Left renal pelvis (tissue), 4 donors: ENCODE measurements around the gene UBAC1. TPM values are rescaled to one million over a fixed set of nuclear protein-coding genes. Genes with fewer than 3 reads are reported as not detected.
"Not testable (repeated sequence)": the region's sequence is repeated elsewhere in the genome, so short reads cannot be mapped to it uniquely, and the experiment has no call there.

ENCODE experiments used
- DNase-seq, 4 donors: peaks; one replicate each; pipeline ENCODE4 v3.0.0-alpha.2; 2013; ENCODE audit warnings: low read depth in 4 of 4, low spot score in 3 of 4
- polyA plus RNA-seq, 4 donors: library from polyadenylated mRNA; unstranded; fragments of 120-200 nt; gene quantifications; one replicate each; pipeline ENCODE4 v1.2.1, GENCODE V29; 2013; ENCODE audit not compliant: insufficient read length in 4 of 4

UBAC1 gene
- polyA plus RNA-seq, 4 donors = 27.3 to 36.1 (median 31.4) TPM

DNA sequence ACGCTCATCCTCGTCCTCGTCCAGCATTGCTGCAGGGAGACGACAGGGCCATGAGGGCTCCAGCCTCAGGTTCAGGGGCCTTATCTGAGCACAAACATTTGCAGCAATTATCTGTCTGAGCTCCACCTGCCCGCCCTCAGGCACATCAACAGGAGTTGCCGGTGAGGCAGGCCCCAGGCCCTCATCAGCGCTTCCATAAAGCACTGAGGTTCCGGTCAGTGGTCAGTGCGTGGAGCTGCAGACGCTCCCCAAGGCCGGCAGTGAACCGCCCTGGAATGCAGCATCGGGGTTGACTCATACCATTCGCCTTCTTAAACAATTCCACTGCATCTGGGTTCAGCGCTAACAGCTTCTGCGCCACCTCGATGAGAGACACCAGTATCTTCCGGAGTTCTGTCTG, 15.2 kb downstream of the UBAC1 start:
- no peak for DNase-seq

DNA sequence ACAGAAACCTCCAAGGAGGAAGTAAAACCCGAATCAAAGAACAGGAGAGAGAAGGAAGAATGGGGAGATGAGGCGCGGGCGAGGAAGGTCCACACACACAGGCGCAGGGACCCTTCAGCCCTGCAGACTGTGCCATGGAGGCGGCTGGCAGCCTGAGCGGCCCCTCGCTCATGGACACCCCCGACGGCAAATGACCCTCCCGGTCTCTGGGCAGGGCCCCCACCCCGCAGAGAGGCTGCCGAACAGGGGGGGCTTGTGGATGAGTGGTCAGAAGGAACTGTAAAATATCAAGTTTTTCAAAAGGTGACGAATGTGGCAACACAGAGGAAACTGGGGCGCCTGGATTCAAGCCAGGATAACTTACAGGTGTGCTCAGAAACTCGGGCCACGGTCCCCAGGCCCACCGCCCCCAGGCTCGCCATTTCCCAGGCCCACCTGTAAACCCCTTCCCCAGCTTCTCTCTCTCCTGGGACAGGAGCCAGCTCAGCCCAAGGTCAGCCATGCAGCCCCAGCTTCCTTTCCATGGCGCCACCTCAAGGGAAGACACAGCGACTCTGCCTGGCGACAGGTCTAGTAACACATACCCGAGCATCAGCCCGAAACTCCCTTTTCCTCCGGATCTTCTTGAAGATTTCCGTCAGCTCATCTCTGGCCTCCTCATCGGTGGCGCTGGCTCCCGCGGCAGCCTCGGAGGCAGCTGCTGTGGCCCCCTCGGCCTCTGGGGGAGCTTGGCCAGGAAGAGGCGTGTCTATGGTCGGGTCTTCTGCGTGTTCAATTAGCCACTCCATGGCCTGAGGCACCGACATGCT, 16.5 kb downstream of the UBAC1 start:
- no peak for DNase-seq

DNA sequence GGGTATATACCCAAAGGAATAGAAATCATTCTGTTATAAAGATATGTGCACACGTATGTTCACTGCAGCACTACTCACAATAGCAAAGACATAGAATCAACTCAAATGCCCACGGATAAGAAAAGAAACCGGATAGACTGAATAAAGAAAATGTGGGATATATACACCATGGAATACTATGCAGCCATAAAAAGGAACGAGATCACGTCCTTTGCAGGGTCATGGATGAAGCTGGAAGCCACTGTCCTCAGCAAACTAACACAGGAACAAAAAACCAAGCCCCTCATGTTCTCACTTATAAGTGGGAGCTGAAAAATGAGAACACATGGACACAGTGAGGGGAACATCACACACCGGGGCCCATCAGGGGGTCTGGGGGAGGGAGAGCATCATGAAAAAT, 17.6 kb downstream of the UBAC1 start:
- DNase-seq = not testable (repeated sequence)

DNA sequence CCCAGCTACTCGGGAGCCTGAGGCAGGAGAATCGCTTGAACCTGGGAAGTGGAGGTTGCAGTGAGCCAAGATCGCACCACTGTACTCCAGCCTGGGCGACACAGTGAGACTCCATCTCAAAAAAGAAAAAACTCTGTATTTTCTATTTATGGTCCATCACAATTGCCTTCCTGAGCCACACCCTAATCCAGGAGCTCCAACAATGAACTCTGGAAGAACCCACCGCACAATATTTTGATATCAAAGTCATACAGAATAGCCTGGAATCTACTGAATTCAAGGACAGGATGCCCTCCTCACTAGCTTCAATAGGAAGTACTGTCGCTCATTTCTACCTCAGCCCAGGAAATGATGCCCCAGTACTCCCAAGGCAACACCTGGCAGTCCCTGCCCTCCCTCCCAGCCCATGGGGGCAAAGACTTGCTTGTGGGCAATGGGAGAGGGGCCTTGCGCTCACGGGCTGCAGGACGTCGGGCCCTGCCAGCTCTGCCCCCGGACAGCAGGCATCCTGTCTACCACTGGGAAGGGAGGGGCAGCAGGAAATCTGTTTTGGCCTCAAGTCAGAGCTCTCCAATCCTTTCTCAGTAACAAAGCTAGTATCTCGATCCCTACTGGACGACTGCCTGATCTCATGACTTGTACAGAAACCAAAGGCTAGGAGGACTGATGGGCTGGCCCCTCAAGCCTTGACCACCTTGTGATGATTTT, 19.7 kb downstream of the UBAC1 start:
- no peak for DNase-seq

DNA sequence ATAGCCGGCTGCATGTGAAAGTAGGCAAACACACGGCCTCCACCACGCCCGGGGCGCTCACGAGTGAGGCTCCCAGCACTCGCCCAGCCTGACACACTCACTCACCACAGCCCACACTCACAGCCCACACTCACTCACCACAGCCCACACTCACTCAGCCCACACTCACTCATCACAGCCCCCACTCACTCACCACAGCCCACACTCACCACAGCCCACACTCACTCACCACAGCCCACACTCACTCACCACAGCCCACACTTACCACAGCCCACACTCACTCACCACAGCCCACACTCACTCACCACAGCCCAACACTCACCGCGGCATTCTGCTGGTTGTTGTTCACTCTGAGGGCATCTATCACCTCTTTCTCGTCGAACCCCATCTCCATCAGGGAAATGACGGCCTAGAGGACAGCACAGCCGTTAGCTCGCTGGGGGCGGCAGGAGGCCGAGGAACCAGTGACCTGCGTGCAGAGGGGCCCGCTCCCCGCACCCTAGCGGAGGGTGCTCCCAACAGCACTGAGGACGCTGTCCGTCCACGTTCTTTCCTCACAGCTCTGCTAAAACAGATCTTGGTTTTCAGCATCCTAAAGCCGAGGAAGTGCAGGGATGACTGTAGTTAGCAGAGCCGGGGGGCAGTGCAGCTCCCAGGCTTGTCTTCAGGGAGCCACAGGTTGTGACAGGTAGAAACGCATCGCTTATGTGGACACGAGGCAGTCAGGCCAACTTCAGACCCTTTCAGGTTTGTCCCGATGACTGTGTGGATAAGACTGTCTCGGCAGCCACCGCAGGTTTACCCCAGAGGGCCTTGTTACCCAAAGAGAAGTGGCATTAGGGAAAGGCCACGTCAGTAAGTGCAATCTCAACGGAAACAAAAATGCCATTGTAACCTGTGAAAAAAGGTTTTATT, 21.6 kb downstream of the UBAC1 start:
- DNase-seq = no peak

DNA sequence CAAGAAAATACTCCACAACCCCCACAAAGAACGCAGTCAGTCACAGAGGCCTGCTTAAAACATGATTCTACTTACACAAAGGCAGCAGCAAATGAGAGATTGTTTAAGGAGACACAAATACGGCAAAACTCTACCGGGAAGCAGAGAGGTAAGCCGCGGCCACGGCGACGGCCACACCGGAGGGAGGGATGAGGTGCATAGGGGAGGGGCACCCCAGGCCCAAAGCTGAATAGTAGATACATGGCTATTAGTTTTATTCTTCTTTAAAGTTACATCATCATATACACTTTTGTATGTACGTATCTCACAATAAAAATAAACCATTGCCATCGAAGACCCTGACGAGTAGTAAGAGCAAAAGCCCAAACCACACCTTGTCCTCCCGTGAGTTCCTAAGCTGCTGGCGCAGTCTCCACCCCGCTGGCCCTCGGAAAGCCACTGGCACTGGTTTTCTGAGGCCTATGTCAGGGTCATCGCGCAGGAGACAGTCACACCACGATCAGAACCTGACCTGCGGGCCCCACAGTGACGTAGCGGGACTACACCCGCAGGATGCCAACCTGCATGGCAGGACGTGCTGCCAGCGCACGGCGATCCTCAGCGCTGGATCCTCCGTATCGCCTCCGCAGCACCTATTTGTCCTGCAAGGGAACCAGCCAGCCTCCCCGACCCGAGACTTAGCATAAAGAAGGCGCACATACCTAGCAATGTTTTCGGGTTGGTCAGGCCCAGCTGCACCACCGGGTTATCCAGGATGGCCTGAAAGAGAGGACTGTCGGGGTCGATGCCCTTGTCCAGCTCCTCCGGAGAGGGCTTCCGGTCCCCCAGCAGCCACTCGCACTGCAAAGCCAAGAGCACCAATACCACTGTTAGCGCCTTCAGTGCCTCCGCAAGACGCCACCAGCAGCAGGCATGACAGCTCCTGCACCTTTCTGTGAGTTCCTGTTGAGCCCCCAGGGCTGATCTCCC, 23.4 kb downstream of the UBAC1 start:
- DNase-seq = no peak

DNA sequence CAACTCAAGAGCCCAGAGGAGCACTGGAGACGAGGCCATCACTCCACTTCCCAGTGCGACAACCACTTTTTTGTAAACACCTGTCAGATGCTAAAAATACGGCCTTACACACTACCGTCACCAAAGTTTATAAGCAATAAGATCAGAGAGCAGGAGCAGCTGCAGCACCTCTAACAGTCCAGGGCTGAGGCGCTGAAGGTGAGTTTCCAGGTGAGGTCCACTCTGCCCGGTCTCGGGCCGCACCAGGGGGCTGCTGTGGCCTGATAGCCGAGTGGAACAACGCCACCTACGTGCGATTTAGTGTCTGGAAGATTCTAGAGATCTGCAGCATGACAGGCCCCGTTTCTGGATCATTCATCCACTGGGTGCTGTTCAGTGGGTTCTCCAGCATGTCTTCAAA, 28.1 kb downstream of the UBAC1 start:
- no peak for DNase-seq

DNA sequence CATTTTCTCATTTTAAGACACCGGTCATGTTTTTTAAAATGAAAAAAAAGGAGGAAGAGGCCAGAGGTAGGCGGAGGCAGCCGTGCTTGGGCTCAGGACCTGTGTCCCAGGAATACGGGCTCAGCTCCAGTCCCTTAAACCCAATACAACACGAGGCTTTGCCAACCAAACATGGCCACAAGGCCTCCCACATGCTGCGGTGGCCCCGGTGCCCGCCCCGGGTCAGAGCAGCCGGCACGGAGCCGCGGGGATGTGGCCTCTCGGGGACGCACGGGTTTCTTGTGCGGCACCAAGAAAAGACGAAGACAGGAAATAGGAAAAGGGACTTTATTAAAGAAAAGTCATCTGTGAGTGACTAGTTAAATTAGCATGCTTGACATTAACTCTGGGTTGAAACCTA, 28.5 kb downstream of the UBAC1 start:
- DNase-seq = no peak

DNA sequence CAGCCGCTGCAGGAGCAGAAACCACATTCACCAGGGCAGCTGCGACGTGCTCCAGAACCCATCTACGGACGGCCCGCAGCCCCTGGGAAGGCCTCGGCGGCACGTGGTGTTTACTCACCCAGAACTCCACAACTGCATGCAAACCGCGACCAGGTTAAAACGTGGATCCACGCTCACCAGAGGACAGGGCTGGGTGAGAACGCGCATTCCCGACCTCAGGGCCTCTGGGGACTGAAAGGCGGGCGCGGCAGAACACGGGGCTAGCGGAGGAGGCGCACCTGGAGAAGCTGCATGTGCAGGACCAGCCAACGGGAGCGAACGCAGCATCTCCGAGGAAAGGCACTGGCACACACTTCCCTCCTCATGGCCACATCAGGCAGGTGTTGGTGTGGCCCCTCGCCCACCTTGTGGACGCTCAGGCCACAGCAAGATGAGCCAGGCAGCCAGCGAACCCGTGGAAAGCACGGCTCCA, 29.8 kb downstream of the UBAC1 start:
- no peak for DNase-seq

DNA sequence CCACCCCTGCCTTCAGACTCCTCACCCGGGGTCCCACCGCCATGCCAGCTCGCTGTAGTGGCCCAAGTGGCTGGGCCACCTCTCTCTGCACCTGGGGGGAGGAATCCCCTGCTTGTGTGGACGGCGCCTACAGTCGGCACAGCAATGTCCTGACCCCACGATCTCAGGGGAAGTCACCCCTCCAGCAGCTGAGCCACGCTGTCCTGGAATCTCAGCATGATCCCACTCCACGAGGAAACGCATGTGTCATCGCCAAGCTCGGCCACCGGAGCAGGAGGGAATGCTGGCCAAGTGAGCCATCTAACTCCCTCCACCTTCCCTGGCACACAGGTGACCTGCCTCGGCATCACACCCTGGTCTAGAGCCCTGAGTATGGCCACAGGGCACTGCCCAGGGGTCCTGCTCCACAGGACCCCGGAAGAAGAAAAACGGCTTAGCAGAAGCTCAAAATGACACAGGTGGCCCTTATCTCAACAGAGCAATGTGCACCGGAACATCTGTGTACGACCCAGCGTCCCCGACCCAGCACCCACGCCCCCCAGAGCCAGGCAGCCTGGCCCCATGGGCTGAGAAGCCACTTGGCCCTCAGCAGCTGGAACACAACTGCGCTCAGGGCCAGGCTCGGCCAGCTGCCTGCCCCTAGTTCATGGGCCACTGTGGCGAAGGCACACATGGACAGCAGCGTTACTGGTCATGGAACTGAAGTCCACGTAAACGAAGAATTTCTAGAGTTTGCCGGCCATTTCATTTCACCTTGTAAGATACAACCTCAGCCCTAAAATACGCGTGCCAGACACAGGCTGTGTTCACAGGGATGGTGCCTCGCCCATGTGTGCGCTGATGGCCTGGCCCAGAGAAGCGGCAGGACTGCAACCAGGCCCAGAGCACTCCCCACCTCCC, 30.5 kb downstream of the UBAC1 start:
- DNase-seq = no peak

DNA sequence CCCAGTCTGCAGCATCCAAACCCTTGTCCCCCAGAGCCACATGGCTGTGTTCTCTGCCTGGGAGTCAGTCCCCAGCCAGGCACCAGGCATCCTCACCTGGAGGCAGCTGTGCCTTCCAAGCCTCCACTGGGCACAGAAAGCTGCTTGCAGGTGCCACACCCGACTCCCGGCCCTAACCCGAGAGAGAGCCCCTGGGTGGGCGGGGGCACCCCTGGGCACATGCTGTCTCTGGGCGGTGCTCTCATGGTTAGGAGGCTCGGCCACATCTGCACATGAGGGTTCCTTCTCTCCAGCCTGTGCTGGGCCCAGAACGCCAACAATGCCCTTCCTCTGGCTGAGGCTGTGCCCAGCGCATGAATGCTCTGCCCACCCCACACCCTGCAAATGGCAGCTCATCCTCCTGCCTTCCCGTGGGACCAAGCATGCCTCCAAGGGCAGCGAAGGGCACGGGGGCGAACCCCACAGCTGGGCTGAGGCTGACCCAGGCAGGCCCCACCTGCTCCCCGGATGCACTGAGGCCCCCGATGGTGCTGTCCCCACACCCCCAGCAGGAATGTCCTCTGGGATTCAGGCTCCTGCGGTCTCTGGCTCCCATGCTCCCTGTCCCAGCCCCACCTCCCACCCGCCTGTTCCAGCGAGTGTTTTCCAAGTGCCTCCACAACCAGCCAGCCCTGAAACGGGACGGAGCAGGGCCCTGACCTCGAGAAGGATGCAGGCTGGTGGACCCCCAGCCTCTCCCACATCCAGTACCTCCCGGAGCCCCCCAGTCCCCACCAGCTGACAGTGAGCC, 31.3 kb downstream of the UBAC1 start:
- DNase-seq = no peak

DNA sequence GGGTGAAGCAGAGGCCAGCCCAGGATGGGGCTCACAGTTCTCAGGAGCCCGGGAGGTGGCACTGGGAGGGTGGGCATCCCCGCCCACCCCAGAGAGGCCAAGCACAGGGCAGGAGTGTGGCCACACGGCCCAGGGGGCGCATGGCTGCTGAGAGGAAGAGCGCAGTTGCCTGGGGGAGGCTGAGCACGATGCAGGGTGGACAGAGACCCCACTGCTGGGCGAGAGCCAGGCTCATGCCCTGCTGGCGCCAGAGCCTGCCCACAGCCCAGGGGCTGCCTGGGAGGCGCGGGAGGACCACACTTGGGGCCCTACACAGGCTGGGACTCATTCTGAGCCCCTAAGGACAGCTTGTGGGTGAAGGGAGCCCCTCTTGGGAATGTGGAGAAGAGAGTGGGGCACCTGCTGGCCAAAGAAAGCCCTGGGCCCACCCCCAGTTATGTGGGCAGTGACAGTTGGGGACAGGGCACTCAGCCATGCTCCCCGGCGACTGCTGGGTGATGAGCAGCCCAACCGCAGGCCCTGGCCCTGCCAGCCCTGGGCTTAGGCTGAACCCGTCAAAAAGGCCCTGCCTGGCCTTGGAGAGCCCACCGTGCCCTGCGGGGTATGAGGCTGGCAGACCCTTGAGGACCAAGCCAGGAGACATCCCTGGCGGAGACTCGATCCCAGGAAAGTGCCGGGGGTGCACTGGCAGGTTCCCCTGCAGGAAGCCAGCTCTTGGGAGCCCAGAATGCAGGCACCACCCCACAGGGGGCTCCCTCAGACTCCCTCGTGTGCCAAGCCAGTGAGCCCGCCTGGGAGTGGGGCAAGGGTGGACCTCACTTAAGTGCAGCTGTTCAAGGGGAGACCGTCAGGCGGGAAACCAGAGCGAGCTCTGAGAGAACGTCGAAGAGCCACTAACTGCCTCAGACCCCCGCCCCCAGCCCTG, 32.2 kb downstream of the UBAC1 start:
- no peak for DNase-seq

DNA sequence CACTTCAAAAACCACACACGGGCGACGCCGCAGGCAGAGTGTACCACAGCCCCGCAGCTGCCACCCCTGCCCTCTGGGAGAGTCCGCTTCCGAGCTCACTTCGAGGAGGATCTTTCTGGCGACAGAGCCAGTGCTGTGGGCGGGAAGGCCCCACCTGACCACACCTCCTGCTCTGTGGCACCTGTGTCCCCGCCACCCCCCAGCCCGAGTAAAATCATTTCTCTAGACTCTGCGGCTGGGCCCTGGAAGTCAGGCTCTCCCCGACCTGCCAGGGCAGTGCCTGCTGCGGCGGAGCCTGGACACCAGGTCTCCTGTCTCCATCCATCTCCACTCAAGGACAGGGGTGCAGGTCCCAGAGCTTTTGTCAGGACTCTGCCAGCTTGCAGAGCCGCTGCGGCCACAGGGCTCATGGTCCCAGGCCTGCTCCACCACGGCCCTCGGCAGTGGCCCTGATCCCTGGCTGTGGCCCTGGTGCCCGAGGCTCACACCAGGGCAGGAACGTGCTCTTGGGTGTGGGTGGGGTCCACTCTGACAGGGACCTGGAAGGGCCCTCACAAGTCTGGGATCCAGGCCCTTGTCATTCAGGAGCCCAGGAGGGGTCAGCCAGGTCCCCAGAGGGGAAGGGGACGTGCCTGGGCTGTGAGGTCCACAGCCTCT, 33.0 kb downstream of the UBAC1 start:
- DNase-seq = no peak

DNA sequence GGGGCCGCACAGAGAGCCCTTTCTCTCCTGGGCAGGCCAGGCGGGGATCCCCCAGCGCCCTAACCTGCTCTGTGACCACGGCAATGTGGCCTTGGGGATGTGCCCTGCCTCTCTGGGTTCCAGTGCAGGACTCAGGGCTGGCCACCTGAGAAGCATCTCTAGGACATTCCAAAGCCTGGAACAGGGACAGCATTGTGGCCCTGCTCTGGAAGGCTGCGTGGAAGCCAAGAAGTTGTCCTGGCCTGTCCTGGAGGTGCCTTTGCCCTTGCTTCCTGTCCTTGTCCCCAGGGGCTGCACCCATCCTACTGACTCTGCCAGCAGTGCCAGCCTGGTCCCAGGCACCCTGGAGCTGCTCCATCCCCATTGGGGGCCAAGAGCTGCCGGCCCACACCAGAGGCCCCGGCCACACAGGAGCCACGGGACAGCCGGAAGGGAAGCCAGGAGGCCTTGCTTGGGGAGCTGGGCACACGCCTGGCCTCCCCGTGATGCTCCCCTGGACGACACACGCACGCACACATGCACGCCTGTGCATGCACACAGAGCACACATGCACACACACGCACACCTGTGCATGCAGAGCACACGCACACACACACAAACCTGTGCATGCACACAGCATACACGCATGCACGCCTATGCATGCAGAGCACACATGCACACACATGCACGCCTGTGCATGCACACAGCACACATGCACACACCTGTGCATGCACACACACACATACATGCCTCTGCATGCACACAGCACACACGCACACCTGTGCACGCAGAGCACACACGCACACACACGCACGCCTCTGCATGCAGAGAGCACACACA, 33.8 kb downstream of the UBAC1 start:
- no peak for DNase-seq

DNA sequence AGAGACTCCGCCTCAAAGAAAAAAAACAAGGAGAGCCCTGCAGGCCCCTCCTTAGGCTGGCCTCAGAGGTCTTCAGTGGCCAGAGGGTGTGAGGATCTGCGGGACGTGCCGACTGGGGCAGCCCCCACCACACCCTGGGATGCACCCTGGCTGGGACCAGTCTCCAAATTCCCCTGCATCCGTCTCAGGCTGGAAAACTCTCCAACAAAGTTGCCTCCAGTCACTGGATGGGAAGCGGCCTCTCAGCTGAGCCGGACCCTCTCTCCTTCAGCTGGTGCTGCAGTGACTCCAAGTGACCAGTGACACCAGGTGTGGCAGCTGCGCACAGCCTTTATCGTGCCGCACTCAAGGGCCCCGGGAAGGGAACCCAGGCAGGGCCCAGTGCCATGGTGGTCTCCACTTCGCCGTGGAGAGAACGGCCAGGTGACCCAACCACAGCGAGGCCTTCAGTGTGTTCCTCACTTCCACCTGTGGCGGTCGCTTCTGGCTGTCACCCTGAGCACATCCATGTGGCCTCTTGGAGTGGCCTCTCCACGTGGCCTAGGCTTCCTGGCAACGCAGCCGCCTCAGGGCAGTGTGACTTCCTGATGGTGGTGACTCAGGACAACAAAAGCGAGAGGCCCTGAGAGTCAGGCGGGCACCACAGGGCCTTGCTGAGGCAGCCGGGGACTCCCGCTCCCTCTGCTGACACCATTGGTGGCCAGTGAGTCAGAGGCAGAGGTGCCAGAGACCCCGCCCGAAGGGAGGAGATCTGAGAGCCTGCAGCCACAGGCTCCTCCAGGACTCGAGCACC, 34.6 kb downstream of the UBAC1 start:
- DNase-seq = no peak
